LNCaP clone FGC (cell line): Measurements from ENCODE around the gene GARS1.

Experiments used
- DNase-seq: peaks from one replicate; pipeline ENCODE4 v3.0.0-alpha.2; 2011; ENCODE audit warnings: low read depth
- H3K4me3 ChIP-seq: 2 replicates; pipeline ENCODE4 v1.5.1; 2011; ENCODE audit warnings: mild to moderate bottlenecking, low read depth, low read length, control low read depth
- CTCF ChIP-seq: IDR thresholded peaks from 2 replicates; pipeline ENCODE4 v1.5.1; 2012; ENCODE audit warnings: mild to moderate bottlenecking; ENCODE audit not compliant: control insufficient read depth, insufficient read depth; ENCODE audit errors: extremely low read depth

Gene GARS1

GRCh38 chr7:30605832-30606231, 11.2 kb downstream of the GARS1 start:
- no peak for TF ChIP-seq CTCF
- H3K4me3 ChIP-seq = no peak overlapping the region
- DNase-seq = no peak

GRCh38 chr7:30612658-30613265, 18.1 kb downstream of the GARS1 start:
- TF ChIP-seq CTCF = no peak
- DNase-seq = no peak
- H3K4me3 ChIP-seq = no peak overlapping the region

GRCh38 chr7:30613366-30614325, 19.0 kb downstream of the GARS1 start:
- no peak for DNase-seq
- no peak overlapping the region for H3K4me3 ChIP-seq
- no peak for TF ChIP-seq CTCF

- no peak for TF ChIP-seq CTCF
- DNase-seq = peak; percentile 75
- no peak overlapping the region for H3K4me3 ChIP-seq
Measured at GRCh38 chr7:30616318-30616717, 21.6 kb downstream of the GARS1 start.

GRCh38 chr7:30617359-30617758, 22.7 kb downstream of the GARS1 start:
- H3K4me3 ChIP-seq = no peak overlapping the region
- DNase-seq = peak; percentile 79
- TF ChIP-seq CTCF = no peak

- no peak overlapping the region for H3K4me3 ChIP-seq
- TF ChIP-seq CTCF = no peak
- peak; percentile 41 for DNase-seq
Measured at GRCh38 chr7:30618080-30618676, 23.5 kb downstream of the GARS1 start.
